HepG2 (cell line): ENCODE results near the gene RAP1GAP2. TPM values are rescaled to one million over a fixed set of nuclear protein-coding genes. Genes with fewer than 3 reads are reported as not detected.

ENCODE experiments used
- ATAC-seq: fragments of 200-7000 bp; cut with Tn5 transposase; 3 replicates; pipeline ENCODE4 v1.9.1; 2020; ENCODE audit warnings: mild to moderate bottlenecking, moderate library complexity
- BruUV-seq: library from RNA; stranded (reverse); fragments of 400-500 nt; replicated peaks from 2 replicates; lab custom pipeline; 2021; lab: Mats Ljungman, UMichigan
- CTCF ChIA-PET: fragments of 300-600 bp; formaldehyde crosslinking; extraction: SDS; loops from one replicate; lab custom pipeline; 2021; ENCODE audit warnings: low total read pairs, inconsistent platforms, low intra/inter-chr PET ratio; lab: Yijun Ruan, JAX
- POLR2A ChIA-PET: fragments of 350-600 bp; sonication (Branson Sonifier 250); formaldehyde crosslinking; loops from one replicate; lab custom pipeline; 2020; ENCODE audit warnings: antibody characterized with exemption, inconsistent platforms; lab: Yijun Ruan, JAX
- DNase-seq: peaks from one replicate; pipeline ENCODE4 v3.0.0-alpha.2; 2015; ENCODE audit warnings: low spot score
- FAIRE-seq: peaks from 3 replicates; lab custom pipeline; 2011; peaks lifted over from hg19 to GRCh38; lab: Jason Lieb, UNC
- H2AFZ ChIP-seq: one replicate; pipeline ENCODE4 v1.6.1; 2011; ENCODE audit warnings: low read length, inconsistent platforms
- H3K27ac ChIP-seq: fragments of 300-600 bp; 3 replicates; pipeline ENCODE4 v1.8.0; 2011; ENCODE audit warnings: mixed run types, mild to moderate bottlenecking, mixed read lengths, low read length, inconsistent platforms; ENCODE audit not compliant: insufficient read depth; ENCODE audit errors: extremely low read length
- H3K27me3 ChIP-seq, 2 experiments: fragments of 200-600 bp in 1 of 2; 2 replicates in 1 of 2; 3 replicates in 1 of 2; pipeline versions ENCODE4 v1.6.0 to v1.8.0; 2011; ENCODE audit warnings: low read length in 2 of 2, mild to moderate bottlenecking in 2 of 2, moderate library complexity in 2 of 2, inconsistent platforms in 1 of 2; ENCODE audit not compliant: insufficient read depth in 2 of 2, control insufficient read depth in 1 of 2
- H3K36me3 ChIP-seq, 2 experiments: fragments of 200-600 bp in 1 of 2; replicated peaks in 1 of 2; 2 replicates in 1 of 2; 3 replicates in 1 of 2; pipeline versions ENCODE4 v1.5.1 to v1.8.0; 2011; ENCODE audit warnings: low read length in 2 of 2, inconsistent platforms in 1 of 2; ENCODE audit not compliant: insufficient read depth in 2 of 2, control insufficient read depth in 1 of 2
- H3K4me1 ChIP-seq: 2 replicates; pipeline ENCODE4 v1.5.1; 2012; ENCODE audit warnings: low read length, inconsistent platforms; ENCODE audit not compliant: insufficient read depth
- H3K4me2 ChIP-seq: 2 replicates; pipeline ENCODE4 v1.6.0; 2011; ENCODE audit warnings: low read depth, low read length, inconsistent platforms
- H3K4me3 ChIP-seq, 3 experiments: fragments of 200-600 bp in 1 of 3; sonication (generic), shearing (Covaris generic) in 1 of 3; replicated peaks in 1 of 3; 2 replicates each; pipeline ENCODE4 v1.5.1; 2011 to 2016; ENCODE audit warnings: low read length in 3 of 3, inconsistent platforms in 2 of 3, low read depth in 2 of 3, mild to moderate bottlenecking in 2 of 3, control low read depth in 1 of 3, mixed read lengths in 1 of 3; ENCODE audit not compliant: insufficient read depth in 1 of 3
- H3K79me2 ChIP-seq: one replicate; pipeline ENCODE4 v1.6.1; 2011; ENCODE audit warnings: low read length, inconsistent platforms; ENCODE audit not compliant: insufficient read depth
- H3K9ac ChIP-seq: 2 replicates; pipeline ENCODE4 v1.6.0; 2011; ENCODE audit warnings: mild to moderate bottlenecking, low read depth, low read length, inconsistent platforms; ENCODE audit not compliant: insufficient read depth
- H3K9me3 ChIP-seq: 2 replicates; pipeline ENCODE4 v1.5.1; 2012; ENCODE audit warnings: mild to moderate bottlenecking, low read length
- H4K20me1 ChIP-seq: 2 replicates; pipeline ENCODE4 v1.6.0; 2011; ENCODE audit warnings: inconsistent platforms, mild to moderate bottlenecking, low read length, moderate library complexity; ENCODE audit not compliant: insufficient read depth
- ATF7 ChIP-seq, 2 experiments: fragments of 450-650 bp in 1 of 2; sonication (generic) in 1 of 2; formaldehyde crosslinking in 1 of 2; IDR thresholded peaks; 2 replicates each; pipeline versions ENCODE4 v1.4.0 to v1.6.1; 2016 to 2020; ENCODE audit warnings: antibody characterized with exemption in 1 of 2, mild to moderate bottlenecking in 1 of 2, missing genetic modification reagents in 1 of 2
- CREB1 ChIP-seq, 2 experiments: fragments of 450-650 bp in 1 of 2; IDR thresholded peaks; 2 replicates each; pipeline ENCODE4 v1.6.1; 2016 to 2017; ENCODE audit warnings: control low read depth in 1 of 2, mild to moderate bottlenecking in 1 of 2, missing compliant biosample characterization in 1 of 2, missing genetic modification characterization in 1 of 2
- MIER3 ChIP-seq: IDR thresholded peaks from 2 replicates; pipeline ENCODE4 v1.6.1; 2016; ENCODE audit warnings: missing compliant biosample characterization, borderline replicate concordance
- PTBP1 ChIP-seq: fragments of 200-400 bp; formaldehyde crosslinking; IDR thresholded peaks from 2 replicates; pipeline ENCODE4 v1.6.1; 2018; ENCODE audit warnings: low read length, low read depth; ENCODE audit not compliant: poor library complexity, severe bottlenecking
- SIX1 ChIP-seq: sonication (generic); formaldehyde crosslinking; IDR thresholded peaks from 2 replicates; pipeline ENCODE4 v1.4.0; 2020; ENCODE audit warnings: missing genetic modification reagents, borderline replicate concordance
- SMYD3 ChIP-seq: sonication (generic); formaldehyde crosslinking; IDR thresholded peaks from 2 replicates; pipeline ENCODE4 v1.8.1; 2023; ENCODE audit warnings: mild to moderate bottlenecking, missing genetic modification reagents
- ZNF674 ChIP-seq: sonication (generic); formaldehyde crosslinking; IDR thresholded peaks from 2 replicates; pipeline ENCODE4 v1.5.0; 2020; ENCODE audit warnings: low read depth, mild to moderate bottlenecking, missing genetic modification reagents
- ZNF83 ChIP-seq: sonication (generic); formaldehyde crosslinking; IDR thresholded peaks from 2 replicates; pipeline ENCODE4 v1.4.0; 2020; ENCODE audit warnings: missing genetic modification reagents, mild to moderate bottlenecking, borderline replicate concordance
- WGBS: methylation state at CpG from one replicate; pipeline ENCODE4 v1.1.6; 2017; ENCODE audit warnings: low lambda C conversion rate; 5-methylcytosine and 5-hydroxymethylcytosine counted together
- in situ Hi-C: cut with HindIII; loops from 2 replicates; pipeline ENCODE4 v1.10.0; 2017; ENCODE audit warnings: low pct_unique_long_range_greater_than_20kb; ENCODE audit not compliant: extremely low pct_ligation_motif_present
- intact Hi-C: fragments of 100-400 bp; cut with micrococcal nuclease; formaldehyde crosslinking; loops from one replicate; pipeline ENCODE4 v1.10.0; 2022; ENCODE audit not compliant: unreplicated experiment
- polyA plus RNA-seq, 8 experiments: library from polyadenylated mRNA; depleted of rRNA in 3 of 8; stranded (reverse) in 7 of 8; unstranded in 1 of 8; fragments of >200 nt; fragmentation: Illumina TruSeq in 4 of 8; extraction: Trizol in 4 of 8; gene quantifications; 2 replicates each; pipeline versions ENCODE4 v1.2.1 to v1.2.3, GENCODE V29; 2011 to 2016; ENCODE audit warnings: low read depth in 4 of 8, missing spikeins in 1 of 8, mixed read lengths in 1 of 8; ENCODE audit not compliant: insufficient read depth in 1 of 8
- total RNA-seq, 5 experiments: library from RNA; depleted of rRNA; stranded (reverse); fragments of >200 nt; fragmentation: Illumina TruSeq; extraction: Trizol; gene quantifications; 2 replicates each; pipeline ENCODE4 v1.2.3, GENCODE V29; 2016; ENCODE audit warnings: low read depth in 1 of 5
- TF ChIP-seq, protein P1 (sequence below): IDR thresholded peaks from 2 replicates; pipeline ENCODE4 v1.6.1; 2018; ENCODE audit warnings: missing genetic modification reagents, mild to moderate bottlenecking, missing compliant biosample characterization
- TF ChIP-seq, protein P2 (sequence below): sonication (generic); formaldehyde crosslinking; IDR thresholded peaks from 2 replicates; pipeline ENCODE4 v1.4.0; 2020; ENCODE audit warnings: missing genetic modification reagents, borderline replicate concordance
- TF ChIP-seq, protein P3 (sequence below): sonication (generic); formaldehyde crosslinking; IDR thresholded peaks from 2 replicates; pipeline ENCODE4 v1.4.0; 2020; ENCODE audit warnings: missing genetic modification reagents

Gene RAP1GAP2
- total and polyA plus RNA-seq, 2 of the 13 experiments (the other 11 are each of a cell fraction or from before 2014, with no cell fraction given), result 10.9 to 12.0 TPM

DNA sequence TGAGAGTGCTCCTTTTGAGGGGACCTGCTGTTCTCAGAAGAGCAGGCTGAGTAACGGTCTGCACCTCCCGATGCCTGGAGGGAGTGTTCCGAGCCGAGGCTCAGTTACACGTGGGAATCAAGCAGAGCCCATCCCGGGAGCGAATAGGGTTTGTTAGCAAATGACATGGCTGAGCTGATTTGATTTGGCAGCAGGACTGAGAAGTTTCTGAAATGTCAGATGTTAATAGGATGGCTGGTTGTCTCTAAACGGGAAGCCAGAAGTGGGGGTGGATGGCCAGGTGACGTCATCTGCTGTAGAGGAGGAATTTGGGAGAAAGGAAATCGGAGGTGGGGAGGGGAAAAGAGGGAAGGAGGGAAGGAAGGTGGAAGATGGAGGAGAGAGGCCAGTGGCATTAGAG, 128.0 kb downstream of the RAP1GAP2 start:
- TF ChIP-seq SIX1 (CRISPR knock-in tag) (no peak), ATF7 (IDR thresholded peaks at IDR 0.05) (peak; percentile 97), ATF7 (CRISPR knock-in tag; IDR thresholded peaks at IDR 0.05) (no peak), CREB1 (IDR thresholded peaks at IDR 0.05) (peak; percentile 89), CREB1 (CRISPR knock-in tag; IDR thresholded peaks at IDR 0.05) (no peak)
- TF ChIP-seq, all 625 proteins: peak for 2
- H3K9ac ChIP-seq, result no peak overlapping the region
- POLR2A ChIA-PET, result no interaction called here
- H3K4me1 ChIP-seq, result no peaks in the 10 kb centered on the region
- FAIRE-seq, result no peak
- no peak overlapping the region for H3K4me2 ChIP-seq
- in situ Hi-C loops, result no loop called here
- H3K36me3 ChIP-seq, result no peaks in the 10 kb centered on the region
- DNase-seq, result no peak
- no peak overlapping the region for H3K4me3 ChIP-seq
- no peak overlapping the region for H3K27ac ChIP-seq
- CTCF ChIA-PET, result no interaction called here
- no peaks in the 10 kb centered on the region for H4K20me1 ChIP-seq
- H2AFZ ChIP-seq, result no peak overlapping the region
- no peaks in the 10 kb centered on the region for H3K9me3 ChIP-seq
- H3K27me3 ChIP-seq, result no peaks in the 10 kb centered on the region
- no TSS peak for BruUV-seq
- H3K79me2 ChIP-seq, result no peaks in the 10 kb centered on the region
- WGBS, result 69% methylated on average over 10 of the region's 10 CpGs
- intact Hi-C loops, result no loop called here
- ATAC-seq, result no peak

DNA sequence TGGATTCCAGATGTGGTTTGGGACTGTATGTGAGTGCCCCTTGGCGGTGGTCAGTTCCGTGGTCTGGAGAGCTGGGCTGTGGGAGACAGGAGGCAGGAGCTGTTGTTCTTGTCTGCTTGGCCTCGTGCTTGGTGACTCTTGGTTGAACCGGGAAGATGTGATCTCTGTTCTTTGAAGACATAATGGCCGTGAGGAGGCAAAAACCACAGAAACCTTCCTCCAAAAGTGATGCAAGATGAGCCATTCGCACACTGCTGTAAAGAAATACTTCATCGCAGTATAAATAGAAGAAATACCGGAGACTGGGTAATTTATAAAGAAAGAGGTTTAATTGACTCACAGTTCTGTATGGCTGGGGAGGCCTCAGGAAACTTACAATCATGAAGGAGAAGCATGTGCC, 128.8 kb downstream of the RAP1GAP2 start:
- POLR2A ChIA-PET, result no interaction called here
- no peaks in the 10 kb centered on the region for H3K9me3 ChIP-seq
- ATAC-seq (no peak), FAIRE-seq (no peak), DNase-seq (no peak)
- H3K36me3 ChIP-seq, result no peaks in the 10 kb centered on the region
- H3K4me1 ChIP-seq, result no peaks in the 10 kb centered on the region
- intact Hi-C loops (no loop called here), in situ Hi-C loops (loop anchor here (5.0 kb wide), 1 partner anchor 73 kb away; no protein-coding TSS in a partner anchor)
- H3K79me2 ChIP-seq, result no peaks in the 10 kb centered on the region
- no peak overlapping the region for H3K27ac ChIP-seq
- H3K4me3 ChIP-seq, result no peak overlapping the region
- H3K9ac ChIP-seq, result no peak overlapping the region
- CTCF ChIA-PET, result no interaction called here
- H4K20me1 ChIP-seq, result no peaks in the 10 kb centered on the region
- H3K4me2 ChIP-seq, result no peak overlapping the region
- WGBS, result 72% methylated on average over 8 of the region's 8 CpGs
- no peaks in the 10 kb centered on the region for H3K27me3 ChIP-seq
- H2AFZ ChIP-seq, result no peak overlapping the region
- BruUV-seq, result no TSS peak
- TF ChIP-seq ZNF83 (CRISPR knock-in tag) (no peak), MIER3 (CRISPR knock-in tag) (no peak), SMYD3 (CRISPR knock-in tag) (no peak), PTBP1 (no peak), ZNF674 (CRISPR knock-in tag) (no peak)
- TF ChIP-seq, protein P1, sequence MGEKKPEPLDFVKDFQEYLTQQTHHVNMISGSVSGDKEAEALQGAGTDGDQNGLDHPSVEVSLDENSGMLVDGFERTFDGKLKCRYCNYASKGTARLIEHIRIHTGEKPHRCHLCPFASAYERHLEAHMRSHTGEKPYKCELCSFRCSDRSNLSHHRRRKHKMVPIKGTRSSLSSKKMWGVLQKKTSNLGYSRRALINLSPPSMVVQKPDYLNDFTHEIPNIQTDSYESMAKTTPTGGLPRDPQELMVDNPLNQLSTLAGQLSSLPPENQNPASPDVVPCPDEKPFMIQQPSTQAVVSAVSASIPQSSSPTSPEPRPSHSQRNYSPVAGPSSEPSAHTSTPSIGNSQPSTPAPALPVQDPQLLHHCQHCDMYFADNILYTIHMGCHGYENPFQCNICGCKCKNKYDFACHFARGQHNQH (CRISPR knock-in tag), result no peak
- TF ChIP-seq, protein P2, sequence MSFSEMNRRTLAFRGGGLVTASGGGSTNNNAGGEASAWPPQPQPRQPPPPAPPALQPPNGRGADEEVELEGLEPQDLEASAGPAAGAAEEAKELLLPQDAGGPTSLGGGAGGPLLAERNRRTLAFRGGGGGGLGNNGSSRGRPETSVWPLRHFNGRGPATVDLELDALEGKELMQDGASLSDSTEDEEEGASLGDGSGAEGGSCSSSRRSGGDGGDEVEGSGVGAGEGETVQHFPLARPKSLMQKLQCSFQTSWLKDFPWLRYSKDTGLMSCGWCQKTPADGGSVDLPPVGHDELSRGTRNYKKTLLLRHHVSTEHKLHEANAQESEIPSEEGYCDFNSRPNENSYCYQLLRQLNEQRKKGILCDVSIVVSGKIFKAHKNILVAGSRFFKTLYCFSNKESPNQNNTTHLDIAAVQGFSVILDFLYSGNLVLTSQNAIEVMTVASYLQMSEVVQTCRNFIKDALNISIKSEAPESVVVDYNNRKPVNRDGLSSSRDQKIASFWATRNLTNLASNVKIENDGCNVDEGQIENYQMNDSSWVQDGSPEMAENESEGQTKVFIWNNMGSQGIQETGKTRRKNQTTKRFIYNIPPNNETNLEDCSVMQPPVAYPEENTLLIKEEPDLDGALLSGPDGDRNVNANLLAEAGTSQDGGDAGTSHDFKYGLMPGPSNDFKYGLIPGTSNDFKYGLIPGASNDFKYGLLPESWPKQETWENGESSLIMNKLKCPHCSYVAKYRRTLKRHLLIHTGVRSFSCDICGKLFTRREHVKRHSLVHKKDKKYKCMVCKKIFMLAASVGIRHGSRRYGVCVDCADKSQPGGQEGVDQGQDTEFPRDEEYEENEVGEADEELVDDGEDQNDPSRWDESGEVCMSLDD (CRISPR knock-in tag), result no peak
- TF ChIP-seq, protein P3, sequence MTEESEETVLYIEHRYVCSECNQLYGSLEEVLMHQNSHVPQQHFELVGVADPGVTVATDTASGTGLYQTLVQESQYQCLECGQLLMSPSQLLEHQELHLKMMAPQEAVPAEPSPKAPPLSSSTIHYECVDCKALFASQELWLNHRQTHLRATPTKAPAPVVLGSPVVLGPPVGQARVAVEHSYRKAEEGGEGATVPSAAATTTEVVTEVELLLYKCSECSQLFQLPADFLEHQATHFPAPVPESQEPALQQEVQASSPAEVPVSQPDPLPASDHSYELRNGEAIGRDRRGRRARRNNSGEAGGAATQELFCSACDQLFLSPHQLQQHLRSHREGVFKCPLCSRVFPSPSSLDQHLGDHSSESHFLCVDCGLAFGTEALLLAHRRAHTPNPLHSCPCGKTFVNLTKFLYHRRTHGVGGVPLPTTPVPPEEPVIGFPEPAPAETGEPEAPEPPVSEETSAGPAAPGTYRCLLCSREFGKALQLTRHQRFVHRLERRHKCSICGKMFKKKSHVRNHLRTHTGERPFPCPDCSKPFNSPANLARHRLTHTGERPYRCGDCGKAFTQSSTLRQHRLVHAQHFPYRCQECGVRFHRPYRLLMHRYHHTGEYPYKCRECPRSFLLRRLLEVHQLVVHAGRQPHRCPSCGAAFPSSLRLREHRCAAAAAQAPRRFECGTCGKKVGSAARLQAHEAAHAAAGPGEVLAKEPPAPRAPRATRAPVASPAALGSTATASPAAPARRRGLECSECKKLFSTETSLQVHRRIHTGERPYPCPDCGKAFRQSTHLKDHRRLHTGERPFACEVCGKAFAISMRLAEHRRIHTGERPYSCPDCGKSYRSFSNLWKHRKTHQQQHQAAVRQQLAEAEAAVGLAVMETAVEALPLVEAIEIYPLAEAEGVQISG (CRISPR knock-in tag), result no peak
